Ovary (tissue), 9 donors: ENCODE results near the gene DNM2. TPM values are rescaled to one million over a fixed set of nuclear protein-coding genes. Genes with fewer than 3 reads are reported as not detected.

Experiments used
- DNase-seq, 5 donors: peaks; one replicate each; pipeline ENCODE4 v3.0.0-alpha.2; 2019 to 2020
- H3K27ac ChIP-seq, 2 donors: fragments of 200-600 bp; one replicate each; pipeline versions ENCODE4 v1.5.1 to v1.8.0; 2019 to 2022
- H3K27me3 ChIP-seq: fragments of 200-600 bp; one replicate; pipeline ENCODE4 v1.8.0; 2022
- H3K36me3 ChIP-seq: fragments of 200-600 bp; sonication (generic); one replicate; pipeline ENCODE4 v1.5.1; 2019
- H3K4me1 ChIP-seq: one replicate; pipeline ENCODE4 v1.8.1; 2013; ENCODE audit warnings: mild to moderate bottlenecking, moderate library complexity; ENCODE audit not compliant: insufficient read depth
- H3K4me3 ChIP-seq: fragments of 200-600 bp; sonication (generic); one replicate; pipeline ENCODE4 v1.5.1; 2017
- H3K9me3 ChIP-seq, 2 donors: fragments of 200-600 bp in 1 of 2; sonication (generic) in 1 of 2; one replicate each; pipeline versions ENCODE4 v1.5.1 to v1.8.1; 2013 to 2019; ENCODE audit warnings: mild to moderate bottlenecking in 1 of 2, moderate library complexity in 1 of 2
- EP300 ChIP-seq: sonication (generic); formaldehyde crosslinking; IDR thresholded peaks from one replicate; pipeline ENCODE4 v1.6.1; 2017; ENCODE audit warnings: antibody characterized with exemption
- POLR2A ChIP-seq: fragments of 450-650 bp; IDR thresholded peaks from one replicate; pipeline ENCODE4 v1.6.1; 2017; ENCODE audit warnings: antibody characterized with exemption, mild to moderate bottlenecking, moderate library complexity
- WGBS, 3 donors: extraction: QIAGEN DNeasy Blood & Tissue Kit in 1 of 3; methylation state at CpG; one replicate each; pipeline versions ENCODE4 v1.1.5 to v1.1.7; 2013 to 2017; 5-methylcytosine and 5-hydroxymethylcytosine counted together
- intact Hi-C, 4 donors: fragments of 100-400 bp; cut with DNase I; formaldehyde crosslinking; loops; one replicate each; pipeline versions ENCODE4 v1.11.0 to v1.15.1; 2022 to 2023
- polyA plus RNA-seq, 2 donors: library from polyadenylated mRNA; stranded (reverse); fragments of 200-250 nt in 1 of 2; fragments of 350-450 nt in 1 of 2; fragmentation: Illumina TruSeq in 1 of 2; extraction: RNeasy Lipid Tissue Mini Kit (QIAGEN cat#74804) in 1 of 2; gene quantifications; one replicate each; pipeline ENCODE4 v1.2.3, GENCODE V29; 2013 to 2014
- total RNA-seq, 7 donors: library from RNA; depleted of rRNA in 2 of 7; stranded (reverse); fragments of >200 nt in 2 of 7; fragmentation: NEBNext Ultra II Directional in 3 of 7; extraction: Animal tissue kit (Norgen Biotek cat#: 25700) in 3 of 7; gene quantifications; one replicate each; pipeline versions ENCODE4 v1.1.0 to v1.2.4, GENCODE V29; 2016 to 2023
- TF ChIP-seq, protein P1 (sequence below), 3 donors: fragments of 450-650 bp in 2 of 3; fragments of 200-600 bp in 1 of 3; IDR thresholded peaks; one replicate each; pipeline versions ENCODE4 v1.5.1 to v1.8.0; 2016 to 2022; ENCODE audit warnings: antibody characterized with exemption in 3 of 3, mild to moderate bottlenecking in 1 of 3
- donor health status: DM: no; HTN: no; CAD: no; lungs with moderate emphysema.
- donor health status: DM: no; HTN: no; CAD: no.
- donor health status: Bipolar disorder and iron deficiency.
- donor health status: DM: yes; HTN: yes; CAD: no.
- donor health status: DM: no; HTN: no; CAD: no.
- donor health status: DM: yes; HTN: yes; CAD: no.

DNM2 gene
- total and polyA plus RNA-seq, 9 donors: 51.1 to 121 (median 74.3) TPM

DNA sequence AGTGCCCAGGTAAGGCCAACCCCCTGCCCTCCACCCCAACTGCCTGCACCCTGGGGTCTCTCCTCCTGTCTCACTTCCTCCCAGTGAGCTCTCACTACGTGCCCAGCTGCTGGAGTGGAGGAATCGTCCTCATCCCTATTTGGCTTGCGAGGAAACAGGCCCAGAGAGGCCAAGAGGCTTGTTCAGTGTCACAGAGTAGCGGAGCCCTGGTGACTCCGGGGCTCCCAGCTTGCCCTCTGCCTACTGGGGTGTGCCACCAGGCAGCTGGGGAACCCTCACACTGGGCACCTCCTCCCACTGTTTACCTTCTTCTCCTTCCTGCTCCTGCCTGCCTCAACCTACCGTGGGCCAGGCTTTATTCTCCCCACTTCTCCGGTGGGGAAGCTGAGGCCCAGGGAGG, 112.5 kb downstream of the DNM2 start:
- DNase-seq: no peak
- Histone ChIP-seq H3K9me3 (no peaks in the 10 kb centered on the region), H3K27ac (no peak overlapping the region), H3K36me3 (no peaks in the 10 kb centered on the region), H3K4me1 (peaks cover 4% of the 10 kb centered on the region), H3K4me3 (no peak overlapping the region), H3K27me3 (no peaks in the 10 kb centered on the region)
- TF ChIP-seq, protein P1, sequence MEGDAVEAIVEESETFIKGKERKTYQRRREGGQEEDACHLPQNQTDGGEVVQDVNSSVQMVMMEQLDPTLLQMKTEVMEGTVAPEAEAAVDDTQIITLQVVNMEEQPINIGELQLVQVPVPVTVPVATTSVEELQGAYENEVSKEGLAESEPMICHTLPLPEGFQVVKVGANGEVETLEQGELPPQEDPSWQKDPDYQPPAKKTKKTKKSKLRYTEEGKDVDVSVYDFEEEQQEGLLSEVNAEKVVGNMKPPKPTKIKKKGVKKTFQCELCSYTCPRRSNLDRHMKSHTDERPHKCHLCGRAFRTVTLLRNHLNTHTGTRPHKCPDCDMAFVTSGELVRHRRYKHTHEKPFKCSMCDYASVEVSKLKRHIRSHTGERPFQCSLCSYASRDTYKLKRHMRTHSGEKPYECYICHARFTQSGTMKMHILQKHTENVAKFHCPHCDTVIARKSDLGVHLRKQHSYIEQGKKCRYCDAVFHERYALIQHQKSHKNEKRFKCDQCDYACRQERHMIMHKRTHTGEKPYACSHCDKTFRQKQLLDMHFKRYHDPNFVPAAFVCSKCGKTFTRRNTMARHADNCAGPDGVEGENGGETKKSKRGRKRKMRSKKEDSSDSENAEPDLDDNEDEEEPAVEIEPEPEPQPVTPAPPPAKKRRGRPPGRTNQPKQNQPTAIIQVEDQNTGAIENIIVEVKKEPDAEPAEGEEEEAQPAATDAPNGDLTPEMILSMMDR (IDR thresholded peaks at IDR 0.05): no peak
- no peak for TF ChIP-seq EP300
- no peak for TF ChIP-seq POLR2A
- WGBS, 3 donors: 78 to 84% (median 82%) methylated on average over 7 of the region's 7 CpGs
- intact Hi-C loops: no loop called here

DNA sequence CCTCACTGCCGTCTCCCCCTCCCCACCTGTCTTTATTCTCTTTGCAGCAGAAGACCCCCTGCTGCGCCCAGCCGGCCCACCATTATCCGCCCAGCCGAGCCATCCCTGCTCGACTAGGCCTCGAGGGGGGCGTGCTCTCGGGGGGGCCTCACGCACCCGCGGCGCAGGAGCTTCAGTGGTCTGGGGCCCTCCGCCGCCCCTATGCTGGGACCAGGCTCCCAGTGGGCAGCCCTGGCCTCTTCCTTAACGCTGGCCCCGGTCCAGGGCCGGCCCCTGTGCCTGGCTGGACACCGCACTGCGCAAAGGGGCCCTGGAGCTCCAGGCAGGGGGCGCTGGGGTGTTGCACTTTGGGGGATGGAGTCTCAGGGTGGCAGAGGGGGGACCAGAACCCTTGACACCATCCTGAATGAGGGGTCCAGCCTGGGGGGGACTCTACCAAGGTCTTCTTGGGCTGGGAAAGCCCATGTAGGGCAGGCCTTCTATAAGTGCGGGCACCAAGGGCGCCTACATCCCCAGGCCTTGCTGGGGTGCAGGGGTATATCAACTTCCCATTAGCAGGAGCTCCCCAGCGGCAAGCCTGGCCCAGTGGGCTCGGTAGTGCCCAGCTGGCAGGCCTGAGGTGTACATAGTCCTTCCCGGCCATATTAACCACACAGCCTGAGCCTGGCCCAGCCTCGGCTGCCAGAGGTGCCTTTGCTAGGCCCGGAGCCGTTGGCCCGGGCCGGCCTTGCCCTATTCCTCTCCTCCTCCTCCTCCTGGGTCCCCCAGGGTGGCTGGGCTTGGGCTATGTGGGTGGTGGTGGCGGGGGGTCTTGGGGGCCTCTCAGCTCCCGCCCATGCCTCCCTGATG, 113.3 kb downstream of the DNM2 start:
- no peaks in the 10 kb centered on the region for H3K36me3 ChIP-seq
- H3K27ac ChIP-seq: no peak overlapping the region
- no peaks in the 10 kb centered on the region for H3K9me3 ChIP-seq
- TF ChIP-seq POLR2A (no peak), EP300 (no peak)
- TF ChIP-seq, protein P1 (IDR thresholded peaks at IDR 0.05): no peak
- no peaks in the 10 kb centered on the region for H3K27me3 ChIP-seq
- peaks cover 4% of the 10 kb centered on the region for H3K4me1 ChIP-seq
- no peak for DNase-seq
- intact Hi-C loops: no loop called here
- H3K4me3 ChIP-seq: no peak overlapping the region
- 76 to 79% (median 78%) methylated on average over 28 to 33 of the region's 33 CpGs for WGBS, 3 donors

- 59 to 69% (median 69%) methylated on average over 25 to 28 of the region's 28 CpGs for WGBS, 3 donors
- DNase-seq: no peak
- Histone ChIP-seq H3K27me3 (no peaks in the 10 kb centered on the region), H3K4me3 (no peak overlapping the region), H3K27ac (peak overlapping the region in 1 of 2 donors; percentile 12), H3K36me3 (no peaks in the 10 kb centered on the region), H3K9me3 (no peaks in the 10 kb centered on the region), H3K4me1 (peaks cover 4% of the 10 kb centered on the region)
- no peak for TF ChIP-seq POLR2A
- TF ChIP-seq, protein P1 (IDR thresholded peaks at IDR 0.05): no peak
- no peak for TF ChIP-seq EP300
- intact Hi-C loops: no loop called here
Measured at GRCh38 chr19:10831987-10832938, 114.4 kb downstream of the DNM2 start.

- no peak for DNase-seq
- 60 to 65% (median 65%) methylated on average over 20 of the region's 20 CpGs for WGBS, 3 donors
- Histone ChIP-seq H3K4me3 (no peak overlapping the region), H3K4me1 (peaks cover 4% of the 10 kb centered on the region), H3K36me3 (no peaks in the 10 kb centered on the region), H3K27ac (no peak overlapping the region), H3K27me3 (no peaks in the 10 kb centered on the region), H3K9me3 (no peaks in the 10 kb centered on the region)
- intact Hi-C loops: no loop called here
- no peak for TF ChIP-seq EP300
- TF ChIP-seq POLR2A: no peak
- TF ChIP-seq, protein P1 (IDR thresholded peaks at IDR 0.05): no peak
Measured at GRCh38 chr19:10832939-10833296, 115.0 kb downstream of the DNM2 start.
